Epithelial cell of prostate (primary cell): ENCODE data around the gene CA14.
"Not testable (repeated sequence)": the region's sequence is repeated elsewhere in the genome, so short reads cannot be mapped to it uniquely, and the experiment has no call there.

Experiments used
- DNase-seq: peaks from one replicate; pipeline ENCODE4 v3.0.0-alpha.2; 2011; ENCODE audit warnings: low read depth, low spot score
- H3K27ac ChIP-seq: fragments of 450-650 bp; 2 replicates; pipeline ENCODE4 v1.5.1; 2017; ENCODE audit warnings: mild to moderate bottlenecking

Gene CA14

GRCh38 chr1:150235852-150236613 lies 21.5 kb upstream of the CA14 start, which contains the start of gene ANP32E:
Gene ANP32E (minus strand): TSS chr1:150236112. CDS start chr1:150235786, 326 bp downstream.
- peak within 1 kb of the TSS; percentile 73 for H3K27ac ChIP-seq
- DNase-seq: peak; percentile 98

GRCh38 chr1:150236614-150237100 lies 20.9 kb upstream of the CA14 start:
- no peak for DNase-seq
- no peak overlapping the region for H3K27ac ChIP-seq

- DNase-seq, H3K27ac ChIP-seq: not testable (repeated sequence)
These were observed 20.4 kb upstream of the CA14 start for GRCh38 chr1:150237176-150237575.

- DNase-seq: no peak
- no peak overlapping the region for H3K27ac ChIP-seq
These were observed 19.8 kb upstream of the CA14 start for GRCh38 chr1:150237746-150238145.

GRCh38 chr1:150243003-150243402 lies 14.6 kb upstream of the CA14 start:
- no peak overlapping the region for H3K27ac ChIP-seq
- no peak for DNase-seq

GRCh38 chr1:150249936-150250335 lies 7.6 kb upstream of the CA14 start:
- H3K27ac ChIP-seq: no peak overlapping the region
- DNase-seq: no peak

GRCh38 chr1:150256198-150256553 lies 1.4 kb upstream of the CA14 start:
- no peak for DNase-seq
- no peak overlapping the region for H3K27ac ChIP-seq

- no peak for DNase-seq
- H3K27ac ChIP-seq: no peak overlapping the region
These were observed 826 bp upstream of the CA14 start for GRCh38 chr1:150256554-150257341.

- DNase-seq: no peak
- H3K27ac ChIP-seq: no peak overlapping the region
These were observed 1.6 kb downstream of the CA14 start for GRCh38 chr1:150259217-150259616.

- H3K27ac ChIP-seq: peak overlapping the region; percentile 24
- DNase-seq: no peak
These were observed 2.4 kb downstream of the CA14 start for GRCh38 chr1:150259758-150260669.

- no peak overlapping the region for H3K27ac ChIP-seq
- DNase-seq: no peak
These were observed 3.8 kb downstream of the CA14 start for GRCh38 chr1:150261367-150261766.

- peak overlapping the region; percentile 84 for H3K27ac ChIP-seq
- DNase-seq: no peak
These were observed 5.1 kb downstream of the CA14 start for GRCh38 chr1:150262388-150263320.

GRCh38 chr1:150263549-150263948 lies 6.0 kb downstream of the CA14 start:
- DNase-seq: no peak
- H3K27ac ChIP-seq: peak overlapping the region; percentile 84

- no peak for DNase-seq
- peak overlapping the region; percentile 83 for H3K27ac ChIP-seq
These were observed 10.3 kb downstream of the CA14 start for GRCh38 chr1:150267896-150268295.

- DNase-seq: no peak
- peak overlapping the region; percentile 83 for H3K27ac ChIP-seq
These were observed 10.7 kb downstream of the CA14 start for GRCh38 chr1:150268340-150268704.

- DNase-seq: peak; percentile 76
- peak within 1 kb of the TSS; percentile 83 for H3K27ac ChIP-seq
These were observed 11.3 kb downstream of the CA14 start, which contains the start of gene APH1A for GRCh38 chr1:150268705-150269403. Gene APH1A (minus strand): TSS chr1:150269016. CDS start chr1:150268810, 206 bp downstream.

- peak overlapping the region; percentile 83 for H3K27ac ChIP-seq
- no peak for DNase-seq
These were observed 11.9 kb downstream of the CA14 start for GRCh38 chr1:150269451-150269850.

GRCh38 chr1:150271291-150271959 lies 13.9 kb downstream of the CA14 start:
- peak overlapping the region; percentile 37 for H3K27ac ChIP-seq
- no peak for DNase-seq
